Measurements from ENCODE around the gene FILIP1L. TPM values are rescaled to one million over a fixed set of nuclear protein-coding genes. Genes with fewer than 3 reads are reported as not detected.

Gene FILIP1L
- total RNA-seq, 1 experiment from 2014 or later = 0.17 TPM

GRCh38 chr3:100030346-100030745, 84.0 kb downstream of the FILIP1L start:
- Histone ChIP-seq H3K9me2 (ENCODE audit: insufficient read depth) (no peaks in the 10 kb centered on the region), H3K9me3 (ENCODE audit: control insufficient read depth in 1 of 2, insufficient read depth in 1 of 2, low read depth in 1 of 2, low read length in 2 of 2) (no peaks in the 10 kb centered on the region), H3K27ac (ENCODE audit: low read depth, low read length) (no peak overlapping the region), H3K36me3 (ENCODE audit: control insufficient read depth in 1 of 2, insufficient read depth in 2 of 2, low read length in 2 of 2) (no peaks in the 10 kb centered on the region), H3K4me3 (replicated peaks in 1 of 2; ENCODE audit: low read depth in 1 of 2, low read length in 2 of 2) (no peak overlapping the region), H3K79me2 (ENCODE audit: insufficient read depth, low read length) (no peaks in the 10 kb centered on the region), H4K20me1 (ENCODE audit: insufficient read depth) (no peaks in the 10 kb centered on the region), H3K4me2 (ENCODE audit: low read length) (no peak overlapping the region), H3K4me1 (ENCODE audit: control insufficient read depth in 1 of 2, insufficient read depth in 2 of 2, low read length in 2 of 2) (no peaks in the 10 kb centered on the region), H2AFZ (ENCODE audit: low read depth, low read length, poor library complexity, severe bottlenecking) (no peak overlapping the region), H3K9ac (ENCODE audit: low read length) (no peak overlapping the region), H3K27me3 (ENCODE audit: insufficient read depth, low read length) (no peaks in the 10 kb centered on the region)
- intact Hi-C loops (cut with micrococcal nuclease) = no loop called here
- no peak for DNase-seq (ENCODE audit: low read depth, low spot score)
- BruUV-seq (replicated peaks) = no TSS peak
- RAD21 ChIA-PET (ENCODE audit: low non-redundant PET in 1 of 2, low total read pairs in 2 of 2, uncharacterized antibody in 2 of 2, unreplicated experiment in 2 of 2) = no interaction called here
- TF ChIP-seq CEBPB (IDR thresholded peaks at IDR 0.05; ENCODE audit: low read depth) (no peak), TCF7L2 (IDR thresholded peaks at IDR 0.05; ENCODE audit: borderline replicate concordance, extremely low read depth, insufficient read depth, insufficient read length) (no peak), CTCF (IDR thresholded peaks at IDR 0.05 in 2 of 3, conservative IDR thresholded peaks at IDR 0.05 in 1 of 3; ENCODE audit: borderline replicate concordance in 1 of 3, insufficient read depth in 1 of 3, low read depth in 2 of 3, low read length in 2 of 3) (no peak), SIN3A (IDR thresholded peaks at IDR 0.05; ENCODE audit: low read depth) (no peak), YY1 (IDR thresholded peaks at IDR 0.05; ENCODE audit: extremely low read depth, insufficient replicate concordance, low read depth, low read length) (no peak), EGR1 (IDR thresholded peaks at IDR 0.05; ENCODE audit: low read depth) (no peak), REST (IDR thresholded peaks at IDR 0.05; ENCODE audit: low read depth) (no peak)
- no peak for ATAC-seq
- CTCF ChIA-PET = interaction anchor here (1.6 kb wide), 1 partner anchor 39 kb away, joined by 4 read pairs; no protein-coding TSS in a partner anchor
- POLR2A ChIA-PET = no interaction called here

All from HCT116 (cell line).